Gastroesophageal sphincter (tissue), 4 donors: ENCODE results near the gene USP40. TPM values are rescaled to one million over a fixed set of nuclear protein-coding genes. Genes with fewer than 3 reads are reported as not detected.
"Not testable (repeated sequence)": the region's sequence is repeated elsewhere in the genome, so short reads cannot be mapped to it uniquely, and the experiment has no call there.

Experiments
- ATAC-seq: fragments of 150-250 bp; one replicate; pipeline ENCODE4 v1.9.1; 2016; ENCODE audit warnings: mild to moderate bottlenecking, moderate library complexity
- H3K27ac ChIP-seq, 4 donors: fragments of 200-600 bp; sonication (generic) in 3 of 4; 1 replicate in 3 of 4; 2 replicates in 1 of 4; pipeline ENCODE4 v1.5.1; 2016 to 2019
- H3K27me3 ChIP-seq: fragments of 200-600 bp; sonication (generic); one replicate; pipeline ENCODE4 v1.5.1; 2019
- H3K36me3 ChIP-seq, 2 donors: fragments of 200-600 bp; sonication (generic); one replicate each; pipeline ENCODE4 v1.5.1; 2019; ENCODE audit warnings: control low read depth in 1 of 2
- H3K4me1 ChIP-seq, 3 donors: fragments of 200-600 bp; sonication (generic); 1 replicate in 2 of 3; 2 replicates in 1 of 3; pipeline ENCODE4 v1.5.1; 2016 to 2019; ENCODE audit warnings: control low read depth in 2 of 3
- H3K4me3 ChIP-seq, 2 donors: fragments of 200-600 bp; sonication (generic); one replicate each; pipeline ENCODE4 v1.5.1; 2019; ENCODE audit warnings: mild to moderate bottlenecking in 1 of 2, moderate library complexity in 1 of 2
- H3K9me3 ChIP-seq, 3 donors: fragments of 200-600 bp; sonication (generic); one replicate each; pipeline ENCODE4 v1.5.1; 2017 to 2019; ENCODE audit warnings: control low read depth in 2 of 3
- EP300 ChIP-seq: sonication (generic); formaldehyde crosslinking; IDR thresholded peaks from one replicate; pipeline ENCODE4 v1.6.1; 2017; ENCODE audit warnings: antibody characterized with exemption, mild to moderate bottlenecking
- POLR2A ChIP-seq, 2 donors: fragments of 450-650 bp; IDR thresholded peaks; one replicate each; pipeline ENCODE4 v1.6.1; 2017; ENCODE audit warnings: antibody characterized with exemption in 2 of 2, mild to moderate bottlenecking in 2 of 2, moderate library complexity in 1 of 2
- POLR2AphosphoS5 ChIP-seq: sonication (generic); formaldehyde crosslinking; IDR thresholded peaks from one replicate; pipeline ENCODE4 v1.6.1; 2017; ENCODE audit warnings: antibody characterized with exemption
- WGBS, 2 donors: methylation state at CpG; one replicate each; pipeline ENCODE4 v1.1.5; 2018; ENCODE audit warnings: low coverage in 1 of 2; 5-methylcytosine and 5-hydroxymethylcytosine counted together
- total RNA-seq, 4 donors: library from RNA; depleted of rRNA; stranded (reverse); fragments of >200 nt; gene quantifications; one replicate each; pipeline ENCODE4 v1.1.0, GENCODE V29; 2016
- TF ChIP-seq, protein P1 (sequence below), 4 experiments: fragments of 200-600 bp in 2 of 4; fragments of 450-650 bp in 2 of 4; sonication (generic) in 1 of 4; IDR thresholded peaks; one replicate each; pipeline ENCODE4 v1.5.1; 2017 to 2019; ENCODE audit warnings: antibody characterized with exemption in 4 of 4, mild to moderate bottlenecking in 2 of 4, moderate library complexity in 2 of 4

The USP40 gene
- total RNA-seq, 4 donors from 2014 or later: 13.5 to 52.6 (median 18.2) TPM

DNA sequence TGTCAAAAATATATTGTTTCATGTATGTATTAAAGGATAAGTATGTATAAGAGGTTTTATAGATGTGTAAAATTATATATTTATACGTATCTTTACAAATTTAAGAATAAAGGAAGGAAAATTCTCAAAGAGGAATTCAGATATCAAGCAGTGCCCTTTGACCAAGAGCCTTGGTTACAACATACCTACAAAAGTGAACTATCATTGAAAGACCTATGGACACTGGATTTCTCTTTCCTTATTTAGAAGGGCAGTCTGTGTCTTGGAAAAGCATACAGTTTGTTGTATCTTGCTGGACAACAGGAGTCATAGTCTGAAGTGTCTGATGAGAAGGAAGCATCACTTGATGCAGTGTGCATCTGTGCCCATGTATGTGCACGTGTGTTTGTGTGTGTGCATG, 21.8 kb upstream of the USP40 start:
- Histone ChIP-seq H3K4me1 (no peaks in the 10 kb centered on the region), H3K36me3 (no peaks in the 10 kb centered on the region), H3K27me3 (peaks cover 27% of the 10 kb centered on the region), H3K9me3 (no peaks in the 10 kb centered on the region), H3K27ac (no peak overlapping the region), H3K4me3 (no peak overlapping the region)
- TF ChIP-seq, protein P1, sequence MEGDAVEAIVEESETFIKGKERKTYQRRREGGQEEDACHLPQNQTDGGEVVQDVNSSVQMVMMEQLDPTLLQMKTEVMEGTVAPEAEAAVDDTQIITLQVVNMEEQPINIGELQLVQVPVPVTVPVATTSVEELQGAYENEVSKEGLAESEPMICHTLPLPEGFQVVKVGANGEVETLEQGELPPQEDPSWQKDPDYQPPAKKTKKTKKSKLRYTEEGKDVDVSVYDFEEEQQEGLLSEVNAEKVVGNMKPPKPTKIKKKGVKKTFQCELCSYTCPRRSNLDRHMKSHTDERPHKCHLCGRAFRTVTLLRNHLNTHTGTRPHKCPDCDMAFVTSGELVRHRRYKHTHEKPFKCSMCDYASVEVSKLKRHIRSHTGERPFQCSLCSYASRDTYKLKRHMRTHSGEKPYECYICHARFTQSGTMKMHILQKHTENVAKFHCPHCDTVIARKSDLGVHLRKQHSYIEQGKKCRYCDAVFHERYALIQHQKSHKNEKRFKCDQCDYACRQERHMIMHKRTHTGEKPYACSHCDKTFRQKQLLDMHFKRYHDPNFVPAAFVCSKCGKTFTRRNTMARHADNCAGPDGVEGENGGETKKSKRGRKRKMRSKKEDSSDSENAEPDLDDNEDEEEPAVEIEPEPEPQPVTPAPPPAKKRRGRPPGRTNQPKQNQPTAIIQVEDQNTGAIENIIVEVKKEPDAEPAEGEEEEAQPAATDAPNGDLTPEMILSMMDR (IDR thresholded peaks at IDR 0.05): no peak
- TF ChIP-seq POLR2A (IDR thresholded peaks at IDR 0.05): no peak
- TF ChIP-seq POLR2AphosphoS5: no peak
- no peak for TF ChIP-seq EP300
- 83 to 100% methylated on average over 2 of the region's 2 CpGs for WGBS, 2 donors
- no peak for ATAC-seq

GRCh38 chr2:233584210-233584609, 17.6 kb upstream of the USP40 start:
- Histone ChIP-seq H3K4me3 (no peak overlapping the region), H3K36me3 (no peaks in the 10 kb centered on the region), H3K27ac (no peak overlapping the region), H3K4me1 (no peaks in the 10 kb centered on the region), H3K9me3 (no peaks in the 10 kb centered on the region), H3K27me3 (peaks cover 22% of the 10 kb centered on the region)
- 80% methylated on average over 1 of the region's 1 CpG; no CpG with 5 or more reads in 1 of the 2 donors for WGBS, 2 donors
- TF ChIP-seq POLR2A (IDR thresholded peaks at IDR 0.05): no peak
- no peak for TF ChIP-seq POLR2AphosphoS5
- TF ChIP-seq, protein P1 (IDR thresholded peaks at IDR 0.05): no peak
- no peak for TF ChIP-seq EP300
- no peak for ATAC-seq

GRCh38 chr2:233583217-233583965, 16.8 kb upstream of the USP40 start:
- H3K9me3 ChIP-seq, H3K36me3 ChIP-seq, H3K4me3 ChIP-seq, H3K27ac ChIP-seq, ATAC-seq, H3K4me1 ChIP-seq: not testable (repeated sequence)
- WGBS, 2 donors: 81 to 82% methylated on average over 19 to 20 of the region's 35 CpGs
- H3K27me3 ChIP-seq: peaks cover 16% of the 10 kb centered on the region

DNA sequence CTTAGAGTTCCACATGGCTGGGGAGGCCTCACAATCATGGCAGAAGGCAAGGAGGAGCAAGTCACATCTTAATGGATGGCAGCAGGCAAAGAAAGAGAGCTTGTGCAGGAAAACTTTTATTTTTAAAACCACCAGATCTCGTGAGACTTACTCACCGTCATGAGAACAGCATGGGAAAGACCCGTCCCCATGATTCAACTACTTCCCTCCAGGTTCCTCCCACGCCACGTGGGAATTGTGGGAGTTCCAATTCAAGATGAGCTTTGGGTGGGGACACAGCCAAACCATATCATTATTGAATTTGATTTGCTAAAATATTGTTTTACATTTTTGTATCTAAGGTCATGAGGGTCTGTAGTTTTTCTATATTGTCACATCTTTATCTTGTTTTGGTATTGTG, 10.8 kb upstream of the USP40 start:
- H3K36me3 ChIP-seq, H3K9me3 ChIP-seq, ATAC-seq, H3K4me1 ChIP-seq, H3K4me3 ChIP-seq, H3K27me3 ChIP-seq, H3K27ac ChIP-seq: not testable (repeated sequence)
- WGBS, 2 donors: 61 to 68% methylated on average over 5 of the region's 5 CpGs

- ATAC-seq: no peak
- no peak overlapping the region for H3K4me3 ChIP-seq
- H3K9me3 ChIP-seq: no peaks in the 10 kb centered on the region
- no peaks in the 10 kb centered on the region for H3K36me3 ChIP-seq
- TF ChIP-seq EP300 (no peak), POLR2A (IDR thresholded peaks at IDR 0.05) (no peak), POLR2AphosphoS5 (no peak)
- TF ChIP-seq, protein P1 (IDR thresholded peaks at IDR 0.05): no peak
- no peaks in the 10 kb centered on the region for H3K27me3 ChIP-seq
- 67% methylated on average over 2 to 3 of the region's 4 CpGs for whole genome bisulfite sequencing, 2 donors
- H3K27ac ChIP-seq: no peak overlapping the region
- H3K4me1 ChIP-seq: no peaks in the 10 kb centered on the region
Observed at GRCh38 chr2:233572468-233572867, 5.9 kb upstream of the USP40 start.

GRCh38 chr2:233571462-233571861, 4.9 kb upstream of the USP40 start:
- Histone ChIP-seq H3K27ac (no peak overlapping the region), H3K9me3 (no peaks in the 10 kb centered on the region), H3K36me3 (no peaks in the 10 kb centered on the region), H3K4me1 (no peaks in the 10 kb centered on the region), H3K4me3 (no peak overlapping the region), H3K27me3 (no peaks in the 10 kb centered on the region)
- TF ChIP-seq POLR2A (IDR thresholded peaks at IDR 0.05) (no peak), EP300 (no peak), POLR2AphosphoS5 (no peak)
- TF ChIP-seq, protein P1 (IDR thresholded peaks at IDR 0.05): no peak
- WGBS, 2 donors: 75 to 79% methylated on average over 2 of the region's 2 CpGs
- ATAC-seq: no peak
